ENCODE measurements around the gene KIAA1217.
"Not testable (repeated sequence)": the region's sequence is repeated elsewhere in the genome, so short reads cannot be mapped to it uniquely, and the experiment has no call there.

The KIAA1217 gene

GRCh38 chr10:24343686-24344085 lies 134.7 kb downstream of the KIAA1217 start:
- DNase-seq = no peak

- DNase-seq = no peak
These were observed 135.3 kb downstream of the KIAA1217 start for GRCh38 chr10:24344279-24344678.

- DNase-seq = no peak
These were observed 135.9 kb downstream of the KIAA1217 start for GRCh38 chr10:24344695-24345463.

GRCh38 chr10:24346877-24347519 lies 138.1 kb downstream of the KIAA1217 start:
- DNase-seq = no peak

GRCh38 chr10:24349379-24350001 lies 140.6 kb downstream of the KIAA1217 start:
- no peak for DNase-seq

- no peak for DNase-seq
These were observed 141.4 kb downstream of the KIAA1217 start for GRCh38 chr10:24350070-24350921.

GRCh38 chr10:24350922-24351225 lies 141.9 kb downstream of the KIAA1217 start:
- not testable (repeated sequence) for DNase-seq

- DNase-seq = no peak
These were observed 143.0 kb downstream of the KIAA1217 start for GRCh38 chr10:24351961-24352360.

- no peak for DNase-seq
These were observed 143.5 kb downstream of the KIAA1217 start for GRCh38 chr10:24352399-24352798.

- no peak for DNase-seq
These were observed 144.4 kb downstream of the KIAA1217 start for GRCh38 chr10:24353319-24353718.

GRCh38 chr10:24355056-24355688 lies 146.2 kb downstream of the KIAA1217 start:
- no peak for DNase-seq

- DNase-seq = no peak
These were observed 148.5 kb downstream of the KIAA1217 start for GRCh38 chr10:24357344-24358004.

GRCh38 chr10:24358022-24358421 lies 149.1 kb downstream of the KIAA1217 start:
- DNase-seq = no peak

- DNase-seq = peak; percentile 31
These were observed 151.6 kb downstream of the KIAA1217 start for GRCh38 chr10:24360282-24361127.

- DNase-seq = no peak
These were observed 154.1 kb downstream of the KIAA1217 start for GRCh38 chr10:24363070-24363469.

GRCh38 chr10:24367688-24368087 lies 158.8 kb downstream of the KIAA1217 start:
- DNase-seq = no peak

- DNase-seq = no peak
These were observed 161.9 kb downstream of the KIAA1217 start for GRCh38 chr10:24370877-24371276.

- DNase-seq = no peak
These were observed 162.5 kb downstream of the KIAA1217 start for GRCh38 chr10:24371396-24371795.

- no peak for DNase-seq
These were observed 165.4 kb downstream of the KIAA1217 start for GRCh38 chr10:24374134-24374915.

GRCh38 chr10:24375510-24375909 lies 166.6 kb downstream of the KIAA1217 start:
- no peak for DNase-seq

Data from suppressor macrophage treated with lipopolysaccharide for 4 hours (primary cell).